Fibroblast of lung (primary cell): Measurements from ENCODE around the gene PDLIM5. TPM values are rescaled to one million over a fixed set of nuclear protein-coding genes. Genes with fewer than 3 reads are reported as not detected.

Source experiments
- DNase-seq, 2 donors: peaks; one replicate each; pipeline versions ENCODE4 v3.0.0 to v3.0.0-alpha.2; 2010; ENCODE audit warnings: low read depth in 2 of 2
- H2AFZ ChIP-seq: 2 replicates; pipeline ENCODE4 v1.5.1; 2012; ENCODE audit warnings: low read length, control low read depth, inconsistent platforms
- H3K27ac ChIP-seq: 2 replicates; pipeline ENCODE4 v1.5.1; 2011; ENCODE audit warnings: low read length, control low read depth; ENCODE audit not compliant: insufficient read depth
- H3K27me3 ChIP-seq: 2 replicates; pipeline ENCODE4 v1.5.1; 2011; ENCODE audit warnings: mild to moderate bottlenecking, low read length; ENCODE audit not compliant: control insufficient read depth, insufficient read depth
- H3K36me3 ChIP-seq: 2 replicates; pipeline ENCODE4 v1.5.1; 2011; ENCODE audit warnings: low read length; ENCODE audit not compliant: control insufficient read depth, insufficient read depth
- H3K4me1 ChIP-seq: 2 replicates; pipeline ENCODE4 v1.5.1; 2011; ENCODE audit warnings: low read length; ENCODE audit not compliant: control insufficient read depth, insufficient read depth; ENCODE audit errors: extremely low read depth
- H3K4me2 ChIP-seq: 2 replicates; pipeline ENCODE4 v1.5.1; 2011; ENCODE audit warnings: low read length, control low read depth; ENCODE audit not compliant: insufficient read depth; ENCODE audit errors: extremely low read depth
- H3K4me3 ChIP-seq, 4 experiments: fragments of 200-600 bp in 1 of 4; sonication (generic) in 1 of 4; replicated peaks in 1 of 4; 2 replicates each; pipeline ENCODE4 v1.5.1; 2011 to 2016; ENCODE audit warnings: low read length in 4 of 4, low read depth in 3 of 4, mild to moderate bottlenecking in 3 of 4, control low read depth in 2 of 4, inconsistent platforms in 1 of 4, mixed read lengths in 1 of 4; ENCODE audit not compliant: insufficient read depth in 1 of 4; ENCODE audit errors: control extremely low read depth in 1 of 4
- H3K79me2 ChIP-seq: 2 replicates; pipeline ENCODE4 v1.5.1; 2012; ENCODE audit warnings: mild to moderate bottlenecking, low read length, inconsistent platforms; ENCODE audit not compliant: control insufficient read depth, insufficient read depth
- H3K9ac ChIP-seq: 2 replicates; pipeline ENCODE4 v1.5.1; 2011; ENCODE audit warnings: mild to moderate bottlenecking, low read length, control low read depth; ENCODE audit not compliant: insufficient read depth
- H3K9me3 ChIP-seq: 2 replicates; pipeline ENCODE4 v1.5.1; 2012; ENCODE audit warnings: low read depth, low read length; ENCODE audit not compliant: control insufficient read depth, insufficient read depth
- H4K20me1 ChIP-seq: 2 replicates; pipeline ENCODE4 v1.5.1; 2011; ENCODE audit warnings: low read length; ENCODE audit not compliant: control insufficient read depth, insufficient read depth; ENCODE audit errors: extremely low read depth
- CTCF ChIP-seq, 2 donors: IDR thresholded peaks in 1 of 2; conservative IDR thresholded peaks in 1 of 2; 1 replicate in 1 of 2; 2 replicates in 1 of 2; pipeline ENCODE4 v1.5.1; 2011 to 2012; ENCODE audit warnings: low read length in 2 of 2, control low read depth in 1 of 2, inconsistent platforms in 1 of 2, low read depth in 1 of 2, mild to moderate bottlenecking in 1 of 2
- EZH2 ChIP-seq: IDR thresholded peaks from 2 replicates; pipeline ENCODE4 v1.5.1; 2012; ENCODE audit warnings: low read length, control low read depth, mild to moderate bottlenecking; ENCODE audit errors: missing control alignments
- polyA plus RNA-seq, 2 donors: library from polyadenylated mRNA; depleted of rRNA in 1 of 2; stranded (reverse) in 1 of 2; unstranded in 1 of 2; fragments of >200 nt; gene quantifications; 2 replicates each; pipeline ENCODE4 v1.2.1, GENCODE V29; 2011 to 2012; ENCODE audit warnings: missing spikeins in 1 of 2
- total RNA-seq: library from RNA; depleted of rRNA; stranded (reverse); fragments of >200 nt; gene quantifications from 2 replicates; pipeline ENCODE4 v1.2.1, GENCODE V29; 2014

PDLIM5 gene
- total and polyA plus RNA-seq, 2 donors (not counting 1 experiment from before 2014, with no cell fraction given): 28.4 to 113 TPM

GRCh38 chr4:94545296-94545695 is 93.6 kb downstream of the PDLIM5 start:
- peaks cover 5% of the 10 kb centered on the region for H3K4me1 ChIP-seq
- H3K36me3 ChIP-seq: no peaks in the 10 kb centered on the region
- peaks cover 17% of the 10 kb centered on the region for H3K79me2 ChIP-seq
- H4K20me1 ChIP-seq: no peaks in the 10 kb centered on the region
- peak; percentile 39 to 84 for DNase-seq
- no peak overlapping the region for H3K27ac ChIP-seq
- no peaks in the 10 kb centered on the region for H3K9me3 ChIP-seq
- H2AFZ ChIP-seq: no peak overlapping the region
- H3K27me3 ChIP-seq: no peaks in the 10 kb centered on the region
- no peak overlapping the region for H3K9ac ChIP-seq
- TF ChIP-seq CTCF (conservative IDR thresholded peaks at IDR 0.05 in 1 of 2, IDR thresholded peaks at IDR 0.05 in 1 of 2; ENCODE audit: low read depth in 1 of 2, low read length in 2 of 2): no peak
- no peak for TF ChIP-seq EZH2
- peak overlapping the region; percentile 54 for H3K4me2 ChIP-seq
- H3K4me3 ChIP-seq: no peak overlapping the region

GRCh38 chr4:94546949-94547348 is 95.2 kb downstream of the PDLIM5 start:
- Histone ChIP-seq H3K9me3 (no peaks in the 10 kb centered on the region), H3K36me3 (no peaks in the 10 kb centered on the region), H3K9ac (no peak overlapping the region), H3K4me2 (no peak overlapping the region), H3K79me2 (peaks cover 17% of the 10 kb centered on the region), H4K20me1 (no peaks in the 10 kb centered on the region), H2AFZ (no peak overlapping the region), H3K27me3 (no peaks in the 10 kb centered on the region), H3K4me1 (peaks cover 5% of the 10 kb centered on the region), H3K27ac (no peak overlapping the region), H3K4me3 (no peak overlapping the region)
- DNase-seq: no peak
- no peak for TF ChIP-seq CTCF (conservative IDR thresholded peaks at IDR 0.05 in 1 of 2, IDR thresholded peaks at IDR 0.05 in 1 of 2; ENCODE audit: low read depth in 1 of 2, low read length in 2 of 2)
- no peak for TF ChIP-seq EZH2

- Histone ChIP-seq H3K36me3 (no peaks in the 10 kb centered on the region), H2AFZ (no peak overlapping the region), H3K4me2 (peak overlapping the region; percentile 23), H3K9ac (no peak overlapping the region), H3K4me1 (peaks cover 5% of the 10 kb centered on the region), H3K9me3 (no peaks in the 10 kb centered on the region), H3K27ac (no peak overlapping the region), H3K4me3 (peak overlapping the region in 1 of 4 experiments; percentile 4), H4K20me1 (no peaks in the 10 kb centered on the region), H3K27me3 (no peaks in the 10 kb centered on the region), H3K79me2 (peaks cover 12% of the 10 kb centered on the region)
- no peak for TF ChIP-seq EZH2
- TF ChIP-seq CTCF (conservative IDR thresholded peaks at IDR 0.05 in 1 of 2, IDR thresholded peaks at IDR 0.05 in 1 of 2; ENCODE audit: low read depth in 1 of 2, low read length in 2 of 2): no peak
- DNase-seq: peak; percentile 54 to 96
Observed at GRCh38 chr4:94548571-94548970, 96.8 kb downstream of the PDLIM5 start.
